ENCODE measurements around the gene SF3B1.

Gene SF3B1

DNA sequence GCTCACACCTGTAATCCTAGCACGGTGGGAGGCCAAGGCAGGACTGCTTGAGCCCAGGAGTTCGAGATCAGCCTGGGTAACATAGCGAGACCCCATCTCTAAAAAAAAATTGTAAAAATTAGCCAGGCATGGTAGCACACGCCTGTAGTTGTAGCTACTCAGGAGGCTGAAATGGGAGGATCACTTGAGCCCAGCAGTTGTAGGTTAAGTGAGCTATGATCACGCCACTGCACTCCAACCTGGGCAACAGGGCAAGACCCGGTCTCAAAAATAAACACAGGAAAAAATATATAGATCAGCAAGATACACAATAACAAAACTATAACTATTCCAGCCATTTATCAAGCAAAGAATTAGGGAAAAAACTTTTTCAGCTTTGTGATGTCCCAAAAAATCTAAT lies 3.0 kb downstream of the SF3B1 start:
- no peak overlapping the region for H3K27ac ChIP-seq
- TF ChIP-seq CTCF (conservative IDR thresholded peaks at IDR 0.05): no peak

DNA sequence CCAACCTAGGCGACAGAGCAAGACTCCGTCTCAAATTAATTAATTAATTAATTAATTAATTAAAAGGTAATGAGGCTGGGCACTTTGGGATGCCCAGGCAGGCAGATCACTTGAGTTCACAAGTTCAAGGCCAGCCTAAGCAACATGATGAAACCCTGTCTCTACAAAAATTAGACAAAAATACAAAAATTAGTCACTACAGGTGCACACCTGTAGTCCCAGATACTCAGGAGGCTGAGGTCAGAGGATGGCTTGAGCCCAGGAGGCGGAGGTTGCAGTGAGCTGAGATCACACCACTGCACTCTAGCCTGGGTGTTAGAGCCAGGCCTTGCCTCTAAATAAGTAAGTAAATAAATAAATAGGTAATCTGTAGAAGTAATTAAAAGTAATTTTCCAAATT lies 6.8 kb downstream of the SF3B1 start:
- no peak for TF ChIP-seq CTCF (conservative IDR thresholded peaks at IDR 0.05)
- no peak overlapping the region for H3K27ac ChIP-seq

GRCh38 chr2:197426723-197427603 lies 7.9 kb downstream of the SF3B1 start:
- TF ChIP-seq CTCF (conservative IDR thresholded peaks at IDR 0.05): no peak
- peak overlapping the region; percentile 7; the same call in 1 of the 2 replicates for H3K27ac ChIP-seq

GRCh38 chr2:197425550-197425949 lies 9.3 kb downstream of the SF3B1 start:
- no peak for TF ChIP-seq CTCF (conservative IDR thresholded peaks at IDR 0.05)
- no peak overlapping the region for H3K27ac ChIP-seq

- TF ChIP-seq CTCF (conservative IDR thresholded peaks at IDR 0.05): no peak
- peak overlapping the region; percentile 48 for H3K27ac ChIP-seq
Observed at GRCh38 chr2:197423307-197423706, 11.5 kb downstream of the SF3B1 start.

GRCh38 chr2:197419438-197419837 lies 15.4 kb downstream of the SF3B1 start:
- no peak for TF ChIP-seq CTCF (conservative IDR thresholded peaks at IDR 0.05)

GRCh38 chr2:197416268-197416667 lies 18.6 kb downstream of the SF3B1 start:
- no peak overlapping the region for H3K27ac ChIP-seq
- no peak for TF ChIP-seq CTCF (conservative IDR thresholded peaks at IDR 0.05)

More at GRCh38 chr2:197419438-197419837, 15.4 kb downstream of the SF3B1 start:
- H3K27ac ChIP-seq: no peak overlapping the region
